ENCODE measurements around the gene RALY. TPM values are rescaled to one million over a fixed set of nuclear protein-coding genes. Genes with fewer than 3 reads are reported as not detected.

The RALY gene
- total RNA-seq, 1 donor from 2014 or later = 78.5 TPM

DNA sequence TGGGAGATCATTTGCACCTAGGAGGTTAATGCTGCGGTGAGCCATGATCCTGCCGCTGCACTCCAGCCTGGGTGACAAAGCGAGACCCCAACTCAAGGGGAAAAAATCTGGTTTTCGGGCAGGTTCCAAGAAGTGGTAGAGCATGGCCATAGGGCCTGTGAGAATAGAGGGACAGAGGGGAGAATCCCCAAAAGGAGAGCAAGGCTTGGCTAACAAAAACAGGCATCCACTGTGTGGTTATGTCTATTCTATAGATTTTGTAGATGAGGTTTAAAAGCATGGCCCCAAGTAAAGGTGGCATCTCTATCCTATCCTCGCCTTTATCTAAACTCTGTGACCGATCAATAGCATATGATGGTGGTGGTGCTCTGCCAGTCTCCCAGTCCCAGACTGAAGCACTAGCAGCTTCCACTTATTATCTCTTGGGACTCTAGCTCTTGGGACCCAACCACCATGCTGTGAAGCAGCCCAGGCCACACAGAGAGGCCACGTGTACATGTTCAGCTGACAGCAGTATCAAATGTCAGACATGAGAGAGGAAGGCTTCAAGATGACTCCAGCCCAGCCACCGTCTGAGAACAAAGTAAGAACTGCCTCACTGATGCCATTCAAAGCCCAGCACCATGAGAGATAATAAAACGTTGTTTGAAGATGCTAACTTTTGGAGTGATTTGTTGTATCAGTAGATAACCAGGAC, 90.7 kb downstream of the RALY start:
- H3K9me3 ChIP-seq = no peaks in the 10 kb centered on the region
- H3K36me3 ChIP-seq = peaks cover 39 to 66% of the 10 kb centered on the region in 2 donors
- TF ChIP-seq, protein P1, sequence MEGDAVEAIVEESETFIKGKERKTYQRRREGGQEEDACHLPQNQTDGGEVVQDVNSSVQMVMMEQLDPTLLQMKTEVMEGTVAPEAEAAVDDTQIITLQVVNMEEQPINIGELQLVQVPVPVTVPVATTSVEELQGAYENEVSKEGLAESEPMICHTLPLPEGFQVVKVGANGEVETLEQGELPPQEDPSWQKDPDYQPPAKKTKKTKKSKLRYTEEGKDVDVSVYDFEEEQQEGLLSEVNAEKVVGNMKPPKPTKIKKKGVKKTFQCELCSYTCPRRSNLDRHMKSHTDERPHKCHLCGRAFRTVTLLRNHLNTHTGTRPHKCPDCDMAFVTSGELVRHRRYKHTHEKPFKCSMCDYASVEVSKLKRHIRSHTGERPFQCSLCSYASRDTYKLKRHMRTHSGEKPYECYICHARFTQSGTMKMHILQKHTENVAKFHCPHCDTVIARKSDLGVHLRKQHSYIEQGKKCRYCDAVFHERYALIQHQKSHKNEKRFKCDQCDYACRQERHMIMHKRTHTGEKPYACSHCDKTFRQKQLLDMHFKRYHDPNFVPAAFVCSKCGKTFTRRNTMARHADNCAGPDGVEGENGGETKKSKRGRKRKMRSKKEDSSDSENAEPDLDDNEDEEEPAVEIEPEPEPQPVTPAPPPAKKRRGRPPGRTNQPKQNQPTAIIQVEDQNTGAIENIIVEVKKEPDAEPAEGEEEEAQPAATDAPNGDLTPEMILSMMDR (IDR thresholded peaks at IDR 0.05) = no peak
- peak overlapping the region; percentile 54 to 76 for H3K27ac ChIP-seq
- H3K4me3 ChIP-seq = no peak overlapping the region
- intact Hi-C loops (cut with DNase I) = no loop called here
- peak in 1 of 2 donors; percentile 30 for DNase-seq (ENCODE audit: low spot score in 2 of 2)
- no peaks in the 10 kb centered on the region for H3K27me3 ChIP-seq
- peaks cover 0 to 6% of the 10 kb centered on the region in 2 donors for H3K4me1 ChIP-seq

DNA sequence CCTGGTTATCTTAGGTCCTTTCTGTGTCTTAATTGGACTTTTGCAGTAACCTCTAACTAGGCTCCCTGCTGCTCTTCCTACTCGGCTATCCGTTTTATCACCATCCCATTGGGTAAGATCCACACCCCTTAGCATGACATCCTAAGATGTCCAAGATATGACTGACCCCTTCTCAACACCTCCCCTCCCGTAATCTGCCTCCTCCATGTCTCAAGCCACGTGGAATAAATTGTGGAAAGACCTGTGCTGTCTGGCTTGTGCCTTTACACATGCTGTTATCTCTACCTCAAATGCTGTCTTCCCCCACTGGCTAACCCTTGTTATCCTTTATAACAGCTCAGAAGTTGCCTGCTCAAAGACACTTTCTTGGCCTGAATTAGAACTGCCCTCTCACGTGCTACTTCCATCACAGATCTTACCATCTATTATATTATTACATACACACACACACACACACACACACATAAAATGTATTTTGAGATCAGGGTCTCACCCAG, 91.9 kb downstream of the RALY start:
- intact Hi-C loops (cut with DNase I) = no loop called here
- peaks cover 38 to 66% of the 10 kb centered on the region in 2 donors for H3K36me3 ChIP-seq
- TF ChIP-seq, protein P1 (IDR thresholded peaks at IDR 0.05) = no peak

DNA sequence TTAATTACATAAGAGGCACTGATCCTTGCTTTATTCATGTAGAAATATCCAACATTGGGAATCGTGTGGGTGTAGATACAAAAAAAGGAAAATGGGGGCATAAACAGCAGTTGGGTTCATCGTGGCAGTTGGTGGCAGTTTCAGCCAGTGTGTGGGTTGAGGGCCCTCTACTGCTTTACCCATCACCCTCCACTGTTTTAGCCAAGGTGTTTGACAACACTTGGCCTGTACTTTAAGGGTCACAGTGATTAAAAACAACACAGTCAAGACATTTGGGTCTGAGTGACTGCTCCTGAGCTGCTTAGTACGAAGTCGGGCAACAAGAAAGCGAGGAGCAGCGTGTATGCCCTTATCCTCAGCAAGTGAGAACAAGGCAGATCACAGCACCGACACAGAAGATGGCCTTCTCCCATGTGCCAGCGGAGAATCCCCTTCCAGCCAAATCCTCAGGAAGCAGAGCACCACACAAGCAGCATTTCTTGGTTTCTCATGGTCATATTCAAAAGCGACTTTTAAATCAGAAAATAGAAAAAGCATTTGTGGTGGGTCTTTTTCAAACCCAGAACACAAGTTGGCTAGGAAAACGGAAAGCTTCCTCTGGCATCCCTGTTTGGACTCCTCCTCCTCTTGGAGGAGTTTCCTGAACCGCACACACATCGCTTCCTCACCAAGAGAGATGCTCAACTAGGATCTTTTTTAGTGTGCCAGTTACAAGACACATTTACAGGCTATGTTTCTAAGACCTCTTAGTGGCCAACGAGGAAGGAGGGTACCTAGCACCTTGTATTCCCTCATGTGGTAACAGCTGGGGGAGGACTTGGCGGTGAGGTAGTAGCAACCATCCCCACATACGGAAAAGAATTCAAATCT, 94.8 kb downstream of the RALY start:
- TF ChIP-seq, protein P1 (IDR thresholded peaks at IDR 0.05) = no peak
- intact Hi-C loops (cut with DNase I) = no loop called here
- peak in 1 of 2 donors; percentile 52 for DNase-seq (ENCODE audit: low spot score in 2 of 2)
- Histone ChIP-seq H3K4me3 (no peak overlapping the region), H3K27me3 (no peaks in the 10 kb centered on the region), H3K36me3 (peaks cover 42 to 82% of the 10 kb centered on the region in 2 donors), H3K27ac (no peak overlapping the region), H3K9me3 (no peaks in the 10 kb centered on the region), H3K4me1 (peaks cover 0 to under 1% of the 10 kb centered on the region in 2 donors)

More for the DNA sequence above, 91.9 kb downstream of the RALY start:
- H3K27ac ChIP-seq = no peak overlapping the region
- no peaks in the 10 kb centered on the region for H3K9me3 ChIP-seq
- no peak overlapping the region for H3K4me3 ChIP-seq
- H3K27me3 ChIP-seq = no peaks in the 10 kb centered on the region
- H3K4me1 ChIP-seq = peaks cover 0 to 6% of the 10 kb centered on the region in 2 donors
- no peak for DNase-seq (ENCODE audit: low spot score in 2 of 2)

DNA sequence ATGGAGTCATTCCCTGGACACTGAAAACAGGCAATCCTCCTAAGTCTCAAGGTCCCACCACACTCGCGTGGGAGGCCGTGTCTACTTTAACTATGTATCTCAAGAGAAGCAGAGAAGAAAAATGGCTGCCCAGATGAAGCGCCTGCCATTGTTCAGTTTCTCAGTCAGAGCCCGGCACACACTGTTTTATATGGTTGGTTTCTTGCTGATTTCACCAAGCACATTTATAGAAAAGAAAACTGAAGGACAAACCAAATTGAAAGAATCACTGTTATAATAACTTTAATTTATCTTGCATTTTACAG, 95.4 kb downstream of the RALY start:
- Histone ChIP-seq H3K4me3 (no peak overlapping the region), H3K36me3 (peaks cover 46 to 85% of the 10 kb centered on the region in 2 donors), H3K27ac (no peak overlapping the region), H3K9me3 (no peaks in the 10 kb centered on the region), H3K4me1 (no peaks in the 10 kb centered on the region), H3K27me3 (no peaks in the 10 kb centered on the region)
- DNase-seq (ENCODE audit: low spot score in 2 of 2) = no peak
- TF ChIP-seq, protein P1 (IDR thresholded peaks at IDR 0.05) = no peak
- intact Hi-C loops (cut with DNase I) = no loop called here

DNA sequence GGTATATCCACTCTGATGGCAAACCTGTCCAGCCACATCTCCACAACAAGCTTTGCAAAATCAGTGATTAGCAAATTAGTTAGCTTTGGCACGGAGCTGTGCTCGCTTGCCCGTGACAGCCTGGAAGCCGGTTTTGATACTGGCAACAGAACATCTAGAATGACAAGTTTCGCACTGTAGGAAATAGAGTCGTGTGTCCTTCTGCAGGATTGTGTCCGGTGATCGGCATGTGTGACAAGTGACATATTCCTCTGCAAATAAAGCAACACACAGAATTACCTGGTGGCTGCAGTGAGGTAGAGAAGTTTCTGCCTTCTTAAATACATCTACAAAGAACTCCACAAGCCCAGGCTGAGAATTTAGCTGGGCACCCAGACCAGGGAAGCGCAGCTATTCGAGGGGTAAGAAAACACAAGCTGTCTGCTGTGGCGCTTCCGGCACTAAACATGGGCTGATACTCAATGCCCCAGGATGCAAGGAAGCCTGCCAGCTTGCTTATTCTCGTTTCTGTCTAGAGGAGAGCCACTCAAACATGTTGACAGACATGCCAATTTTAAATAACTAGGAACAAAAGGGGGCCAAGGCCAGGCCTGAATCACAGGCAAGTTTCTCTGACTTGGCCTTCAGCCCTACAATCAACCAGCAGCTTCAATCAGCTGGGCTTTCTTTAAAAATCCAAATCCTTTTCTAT, 96.1 kb downstream of the RALY start:
- no peaks in the 10 kb centered on the region for H3K27me3 ChIP-seq
- H3K4me1 ChIP-seq = no peaks in the 10 kb centered on the region
- H3K27ac ChIP-seq = peak overlapping the region in 1 of 2 donors; percentile 6
- H3K4me3 ChIP-seq = no peak overlapping the region
- H3K9me3 ChIP-seq = no peaks in the 10 kb centered on the region
- DNase-seq (ENCODE audit: low spot score in 2 of 2) = peak in 1 of 2 donors; percentile 37
- intact Hi-C loops (cut with DNase I) = no loop called here
- peaks cover 50 to 85% of the 10 kb centered on the region in 2 donors for H3K36me3 ChIP-seq
- TF ChIP-seq, protein P1 (IDR thresholded peaks at IDR 0.05) = no peak
